Ecto neural progenitor cell (in vitro differentiated cells): Measurements from ENCODE around the gene SUGP2.

Experiments used
- DNase-seq: peaks from one replicate; pipeline ENCODE4 v3.0.0-alpha.2; 2018; ENCODE audit warnings: low spot score

SUGP2 gene

GRCh38 chr19:19033426-19034203 is at the start of gene SUGP2, which contains the start of gene ARMC6:
Gene SUGP2, minus strand, starts transcription at chr19:19033517. Its CDS starts 2,446 bp downstream, at chr19:19031071.
Gene ARMC6, plus strand, starts transcription at chr19:19033603. Its CDS starts 607 bp downstream, at chr19:19034210.
- peak; percentile 95 for DNase-seq

GRCh38 chr19:19081642-19082151 is 48.4 kb upstream of the SUGP2 start:
- DNase-seq = no peak

- DNase-seq = no peak
Observed at GRCh38 chr19:19079571-19079970, 46.3 kb upstream of the SUGP2 start.

GRCh38 chr19:19078801-19079200 is 45.5 kb upstream of the SUGP2 start:
- no peak for DNase-seq

GRCh38 chr19:19077103-19077502 is 43.8 kb upstream of the SUGP2 start:
- no peak for DNase-seq

- no peak for DNase-seq
Observed at GRCh38 chr19:19076476-19076875, 43.2 kb upstream of the SUGP2 start.

- no peak for DNase-seq
Observed at GRCh38 chr19:19075126-19075525, 41.8 kb upstream of the SUGP2 start.

- DNase-seq = no peak
Observed at GRCh38 chr19:19074196-19074882, 41.0 kb upstream of the SUGP2 start.

GRCh38 chr19:19071897-19072296 is 38.6 kb upstream of the SUGP2 start:
- no peak for DNase-seq

GRCh38 chr19:19068659-19069654 is 35.6 kb upstream of the SUGP2 start:
- DNase-seq = no peak

- no peak for DNase-seq
Observed at GRCh38 chr19:19067276-19068072, 34.2 kb upstream of the SUGP2 start.

- no peak for DNase-seq
Observed at GRCh38 chr19:19064811-19065745, 31.8 kb upstream of the SUGP2 start.

- no peak for DNase-seq
Observed at GRCh38 chr19:19064098-19064722, 30.9 kb upstream of the SUGP2 start.

GRCh38 chr19:19063183-19064097 is 30.1 kb upstream of the SUGP2 start, which contains the start of gene SLC25A42:
Gene SLC25A42, plus strand, starts transcription at chr19:19063994. Its CDS starts 32,131 bp downstream, at chr19:19096125.
- peak; percentile 99 for DNase-seq

GRCh38 chr19:19062454-19063182 is 29.3 kb upstream of the SUGP2 start:
- no peak for DNase-seq

GRCh38 chr19:19061506-19061905 is 28.2 kb upstream of the SUGP2 start:
- DNase-seq = no peak

GRCh38 chr19:19059837-19060611 is 26.7 kb upstream of the SUGP2 start:
- no peak for DNase-seq
